GM18951 (cell line): ENCODE data around the gene TCF21.

Source experiments
- POLR2A ChIP-seq: IDR thresholded peaks from 4 replicates; pipeline ENCODE4 v1.6.1; 2011; ENCODE audit warnings: mild to moderate bottlenecking; ENCODE audit not compliant: insufficient read length, insufficient read depth; ENCODE audit errors: extremely low read depth
- in situ Hi-C: fragments of 300-500 bp; cut with MboI; formaldehyde crosslinking; loops from one replicate; pipeline ENCODE4 v1.12.0; 2022; ENCODE audit warnings: low sequenced_read_pairs, mixed read lengths, inconsistent platforms; ENCODE audit not compliant: unreplicated experiment

TCF21 gene

DNA sequence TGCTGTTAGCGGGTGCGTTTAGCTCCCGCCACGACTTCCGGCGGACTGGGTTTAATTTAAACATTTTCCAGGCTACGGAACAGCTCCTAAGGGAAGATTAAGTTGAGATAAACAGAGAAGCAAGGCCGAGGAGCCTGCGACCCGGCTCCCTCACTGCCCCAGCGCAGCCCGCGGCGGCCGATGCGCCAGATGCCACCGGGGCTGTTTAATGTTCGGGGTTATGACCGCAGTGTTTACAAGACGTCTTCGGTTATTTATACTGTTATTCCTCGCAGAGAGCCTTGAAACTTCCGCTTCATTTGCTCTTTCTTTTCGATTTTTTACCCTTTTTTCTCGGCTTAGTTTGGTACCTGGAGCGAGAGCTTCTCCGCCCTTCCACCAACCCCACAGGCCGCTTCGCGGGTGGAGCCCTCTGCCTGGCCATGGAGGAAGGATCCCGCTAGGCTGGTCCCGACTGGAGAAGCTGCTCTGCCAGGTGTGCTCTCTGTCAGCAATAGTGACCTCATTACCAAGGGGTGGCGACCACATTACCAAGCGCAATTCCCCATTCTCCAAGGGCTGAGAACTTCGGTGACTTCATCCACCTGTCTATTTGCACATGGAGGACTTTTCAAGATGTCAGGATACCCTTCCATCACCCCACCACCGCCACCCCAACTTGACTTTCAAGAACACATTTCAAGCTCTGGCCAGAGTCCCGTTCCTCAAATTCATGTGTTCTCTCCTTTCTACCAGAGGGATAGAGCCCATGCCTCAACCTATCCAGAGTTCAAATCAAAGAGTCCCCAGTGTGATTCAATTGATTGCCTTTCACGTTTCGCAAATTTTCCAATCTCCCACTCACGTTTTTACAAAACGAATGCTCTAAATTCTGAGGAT is 4.1 kb downstream of the TCF21 start:
- in situ Hi-C loops, result no loop called here
- TF ChIP-seq POLR2A, result no peak

DNA sequence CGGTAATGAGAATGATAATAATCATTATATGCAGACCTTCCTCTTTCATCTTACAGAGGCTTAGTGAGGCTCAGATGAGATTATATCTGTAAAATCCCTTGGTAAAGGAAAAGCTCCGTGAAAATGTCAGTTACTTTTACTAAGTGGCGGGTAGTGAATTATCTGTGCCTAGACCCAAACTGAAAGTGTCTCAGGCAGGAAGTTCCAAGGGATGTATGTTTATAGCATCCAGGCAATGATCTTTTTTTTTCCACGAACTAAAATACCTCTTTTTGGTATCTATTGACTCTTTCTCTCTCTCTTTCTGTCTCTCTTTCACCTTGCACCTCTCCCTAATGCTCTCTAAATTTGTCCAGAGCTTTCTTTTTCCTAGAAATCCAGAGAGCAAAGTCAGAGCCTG is 5.0 kb downstream of the TCF21 start:
- in situ Hi-C loops, result no loop called here
- no peak for TF ChIP-seq POLR2A

GRCh38 chr6:133894369-133894768 is 5.5 kb downstream of the TCF21 start:
- no peak for TF ChIP-seq POLR2A
- in situ Hi-C loops, result no loop called here

- in situ Hi-C loops, result no loop called here
Measured at GRCh38 chr6:133894795-133895358, 6.0 kb downstream of the TCF21 start.

DNA sequence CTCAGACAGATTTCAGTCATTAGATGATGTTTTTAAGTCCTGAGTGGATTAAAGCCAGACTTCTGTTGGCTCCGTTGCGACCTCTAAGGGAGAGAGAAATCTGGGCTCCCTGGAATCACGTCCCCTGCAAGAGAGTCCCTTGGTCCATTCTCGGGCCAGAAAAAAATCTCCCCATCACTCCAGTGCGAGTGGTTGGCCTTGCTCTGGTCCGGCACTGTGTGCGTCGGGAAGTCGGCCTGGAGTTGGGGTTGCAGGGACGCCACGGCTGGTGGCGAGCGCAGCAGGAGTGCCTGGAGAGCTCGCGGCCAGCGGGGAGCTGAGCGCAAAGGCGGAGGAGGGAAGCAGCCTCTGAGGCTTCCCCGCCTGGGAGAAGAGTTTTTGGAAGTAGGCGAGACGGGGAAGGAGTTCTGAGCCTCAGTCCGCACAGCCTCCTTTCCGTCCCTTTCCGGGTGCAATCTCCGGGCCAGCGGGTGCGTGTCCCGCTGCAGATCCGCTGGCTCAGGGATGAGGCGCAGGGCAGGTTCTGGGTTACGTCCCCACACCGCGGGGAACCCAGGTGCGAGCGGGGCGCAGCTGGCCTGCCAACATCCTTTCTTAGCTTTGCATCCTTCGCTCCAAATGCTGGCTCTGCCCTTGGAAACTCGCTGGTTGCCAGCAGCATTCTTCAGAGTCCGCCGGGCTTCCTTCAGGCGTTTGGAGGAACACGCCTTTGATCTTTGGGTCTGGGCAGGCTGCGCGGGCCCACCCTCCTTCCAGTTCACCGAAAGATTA is 6.8 kb downstream of the TCF21 start:
- TF ChIP-seq POLR2A, result no peak
- in situ Hi-C loops, result no loop called here

More at GRCh38 chr6:133894795-133895358, 6.0 kb downstream of the TCF21 start:
- TF ChIP-seq POLR2A, result no peak

- in situ Hi-C loops, result no loop called here
- TF ChIP-seq POLR2A, result no peak
Measured at GRCh38 chr6:133896344-133896721, 7.4 kb downstream of the TCF21 start.

DNA sequence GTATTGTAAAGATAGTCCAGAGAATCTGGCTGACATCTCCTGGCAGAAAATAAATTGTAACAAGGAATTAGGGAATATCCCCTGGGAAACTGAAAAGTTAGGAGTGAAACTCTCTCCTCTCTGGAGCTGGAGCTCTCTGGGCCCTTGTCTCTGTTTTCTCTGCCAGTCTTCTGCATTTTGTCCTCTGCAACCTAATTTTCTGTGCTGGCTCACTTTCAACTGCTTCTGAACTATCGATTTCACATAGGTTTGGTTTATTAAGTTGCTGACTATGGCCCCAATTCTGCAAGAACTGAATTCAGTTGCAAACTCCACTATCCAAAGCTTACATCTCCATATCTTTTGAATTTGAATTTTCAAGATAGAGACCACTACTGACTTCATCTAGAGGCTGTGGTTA is 9.3 kb downstream of the TCF21 start:
- in situ Hi-C loops, result no loop called here
- TF ChIP-seq POLR2A, result no peak

DNA sequence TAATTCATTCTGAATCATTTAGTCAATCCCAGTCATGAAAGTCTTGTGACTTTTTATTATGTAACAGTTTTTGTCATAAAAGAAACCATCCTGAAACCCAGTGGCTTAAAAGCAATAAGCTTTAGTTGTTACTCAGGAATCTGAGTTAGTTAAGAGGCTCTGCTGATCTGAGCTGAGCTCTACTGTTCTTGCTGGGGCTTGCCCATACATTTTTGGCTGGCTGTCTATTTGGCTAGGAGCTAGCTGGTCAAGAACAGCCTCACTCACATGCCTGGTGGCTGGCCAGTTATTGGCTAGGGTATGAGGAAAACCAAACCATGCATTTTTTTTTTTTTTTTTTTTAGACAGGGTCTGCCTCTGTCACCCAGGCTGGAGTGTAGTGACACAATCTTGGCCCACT is 10.6 kb downstream of the TCF21 start:
- in situ Hi-C loops, result no loop called here
- no peak for TF ChIP-seq POLR2A

DNA sequence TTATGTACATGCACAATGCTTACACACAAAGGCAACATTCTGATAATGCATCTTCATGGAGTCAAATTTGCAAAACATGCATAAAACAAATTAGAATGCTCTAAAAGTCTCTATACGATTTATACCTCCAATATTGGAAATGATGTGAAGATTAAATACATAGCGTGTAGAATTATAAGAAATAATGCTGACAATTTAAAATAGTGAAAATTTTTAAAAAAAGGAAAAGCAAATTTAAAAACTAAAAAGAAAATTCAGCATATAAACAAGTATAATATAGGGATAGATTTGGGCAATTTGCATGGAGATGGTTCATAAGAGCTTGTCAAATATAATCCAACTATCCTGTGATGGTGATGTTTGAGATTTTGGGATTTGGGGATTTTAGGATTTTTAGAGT is 14.9 kb downstream of the TCF21 start:
- TF ChIP-seq POLR2A, result no peak
- in situ Hi-C loops, result loop anchor here (25.0 kb wide), 1 partner anchor 292 kb away; no protein-coding TSS in a partner anchor

- TF ChIP-seq POLR2A, result no peak
- in situ Hi-C loops, result loop anchor here (25.0 kb wide), 1 partner anchor 294 kb away; no protein-coding TSS in a partner anchor
Measured at GRCh38 chr6:133906050-133906449, 17.1 kb downstream of the TCF21 start.

- no peak for TF ChIP-seq POLR2A
- in situ Hi-C loops, result loop anchor here (25.0 kb wide), 1 partner anchor 304 kb away; no protein-coding TSS in a partner anchor
Measured at GRCh38 chr6:133916650-133917151, 27.8 kb downstream of the TCF21 start.

DNA sequence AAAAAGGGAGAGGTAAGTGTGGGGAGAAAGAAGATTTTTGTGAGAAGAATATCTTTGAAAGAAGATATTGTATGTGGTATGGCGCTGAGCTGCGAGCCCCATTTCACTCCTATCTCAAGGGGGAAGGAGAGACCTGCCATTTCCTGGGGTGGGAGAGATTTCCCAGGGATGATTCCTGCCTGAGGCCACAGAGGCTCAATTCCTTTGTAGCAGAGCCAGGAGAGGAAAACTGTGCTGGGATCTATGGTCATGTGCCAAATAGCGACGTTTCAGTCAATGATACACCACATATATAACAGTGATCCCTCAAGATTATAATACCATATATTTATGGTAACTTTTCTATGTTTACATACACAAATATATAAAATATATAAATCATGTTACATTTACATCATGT is 28.9 kb downstream of the TCF21 start:
- in situ Hi-C loops, result loop anchor here (25.0 kb wide), 1 partner anchor 305 kb away; no protein-coding TSS in a partner anchor
- no peak for TF ChIP-seq POLR2A

- TF ChIP-seq POLR2A, result no peak
- in situ Hi-C loops, result loop anchor here (25.0 kb wide), 1 partner anchor 306 kb away; no protein-coding TSS in a partner anchor
Measured at GRCh38 chr6:133918208-133918930, 29.5 kb downstream of the TCF21 start.

DNA sequence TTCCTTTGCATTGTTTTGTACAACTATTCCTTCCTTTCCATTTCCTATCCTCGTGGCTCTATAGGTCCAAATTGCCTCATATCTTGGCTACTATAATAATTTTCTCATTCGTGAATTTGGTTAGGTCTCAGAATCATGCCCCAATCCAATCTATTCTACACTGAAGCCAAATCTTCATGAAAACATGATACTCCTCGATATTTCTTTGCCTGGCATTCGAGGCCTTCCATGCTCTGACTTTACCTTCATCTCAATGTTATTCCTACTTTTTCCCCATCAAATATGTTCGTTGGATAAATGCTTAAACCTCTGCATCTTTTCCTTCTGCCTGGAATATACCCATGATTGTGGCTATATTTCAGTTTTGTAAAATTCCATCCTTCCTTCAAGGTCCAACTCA is 30.4 kb downstream of the TCF21 start:
- TF ChIP-seq POLR2A, result no peak
- in situ Hi-C loops, result loop anchor here (25.0 kb wide), 1 partner anchor 307 kb away; no protein-coding TSS in a partner anchor
